Activated CD4-positive, CD25-positive, alpha-beta regulatory T cell (primary cell): ENCODE data around the gene TP53BP1.

ENCODE experiments used
- DNase-seq, 4 experiments: peaks; one replicate each; lab custom pipeline; 2025; lab: John Stamatoyannopoulos, UW

TP53BP1 gene

DNA sequence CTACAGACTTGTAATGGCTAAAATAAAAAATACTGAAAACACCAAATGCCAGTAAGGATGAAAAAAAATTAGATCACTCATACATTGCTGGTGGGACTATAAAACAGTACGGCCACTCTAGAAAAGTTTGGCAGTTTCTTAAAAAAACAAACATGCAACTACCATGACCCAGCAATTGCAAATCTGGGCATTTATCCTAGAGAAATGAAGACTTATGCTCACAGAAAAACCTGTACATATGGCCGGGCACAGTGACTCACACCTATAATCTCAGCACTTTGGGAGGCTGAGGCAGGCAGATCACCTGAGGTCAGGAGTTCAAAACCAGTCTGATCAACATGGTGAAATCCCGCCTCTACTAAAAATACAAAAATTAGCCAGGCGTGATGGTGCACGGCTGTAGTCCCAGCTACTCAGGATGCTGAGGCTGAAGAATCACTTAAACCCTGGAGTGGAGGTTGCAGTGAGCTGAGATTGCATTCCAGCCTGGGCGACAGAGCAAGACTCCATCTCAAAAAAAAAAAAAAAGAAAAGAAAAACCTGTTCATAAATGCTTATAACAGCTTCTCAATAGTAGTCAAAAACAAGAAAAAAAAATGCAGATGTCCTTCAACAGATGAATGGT lies 5.6 kb downstream of the TP53BP1 start:
- no peak for DNase-seq

- no peak for DNase-seq
Observed at GRCh38 chr15:43484455-43484854, 8.5 kb downstream of the TP53BP1 start.

DNA sequence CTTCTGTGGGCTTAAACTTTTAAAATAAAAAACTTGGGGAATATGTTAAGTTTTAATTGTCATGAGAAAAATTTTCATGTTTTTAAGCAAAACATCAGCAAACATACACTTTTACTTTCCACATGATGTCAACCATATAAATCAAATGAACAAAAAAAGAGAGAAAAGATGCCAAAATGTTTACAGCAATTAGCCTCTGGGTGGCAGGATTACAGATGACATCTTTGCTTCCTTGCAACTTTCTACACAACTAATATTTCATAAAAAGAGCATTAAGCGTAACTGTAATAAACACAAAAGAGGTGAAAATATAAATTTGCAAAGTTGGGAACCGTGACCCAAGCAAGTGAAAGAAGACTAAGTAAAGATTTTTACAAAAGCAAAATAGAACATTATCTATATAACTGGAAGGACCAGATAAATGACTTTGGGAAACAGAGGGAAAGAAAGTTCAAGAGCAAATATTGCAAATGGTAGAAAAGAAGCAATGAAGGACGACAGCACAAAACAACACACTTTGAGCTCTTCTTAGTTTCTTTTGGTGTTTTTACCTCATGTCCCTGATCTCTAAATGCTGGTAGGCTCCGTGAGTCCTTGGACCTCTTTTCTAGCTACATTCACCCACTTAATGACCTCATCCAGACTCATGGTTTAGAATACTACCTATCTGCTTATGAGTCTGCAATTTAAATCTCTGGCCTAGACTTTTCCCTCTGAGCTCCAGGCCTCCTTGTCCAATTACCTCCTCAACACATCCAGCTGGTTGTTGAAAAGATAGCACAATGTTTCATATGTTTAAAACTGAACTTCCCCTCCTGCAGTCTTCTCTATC lies 9.4 kb downstream of the TP53BP1 start:
- DNase-seq, result no peak

- DNase-seq, result no peak
Observed at GRCh38 chr15:43473885-43474284, 19.1 kb downstream of the TP53BP1 start.

DNA sequence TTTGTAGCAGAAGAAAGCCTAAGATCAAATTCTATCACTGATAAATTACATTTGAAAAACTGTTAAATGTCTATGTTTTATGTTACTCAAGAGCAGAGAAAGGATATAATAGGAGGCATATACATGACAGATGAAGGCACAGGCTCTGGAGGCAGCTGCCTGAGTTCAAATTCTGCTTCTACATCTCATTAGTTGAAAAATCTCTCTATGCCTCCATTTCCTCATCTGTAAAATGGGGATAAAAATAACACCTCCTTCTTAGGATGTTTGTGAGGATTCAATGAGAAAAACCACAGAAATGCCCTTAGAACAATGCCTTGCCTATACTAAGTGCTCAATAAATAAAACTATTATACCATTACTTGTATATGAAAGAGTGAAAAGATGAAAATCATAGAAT lies 21.0 kb downstream of the TP53BP1 start:
- DNase-seq, result no peak

GRCh38 chr15:43469867-43470266 lies 23.1 kb downstream of the TP53BP1 start:
- no peak for DNase-seq

DNA sequence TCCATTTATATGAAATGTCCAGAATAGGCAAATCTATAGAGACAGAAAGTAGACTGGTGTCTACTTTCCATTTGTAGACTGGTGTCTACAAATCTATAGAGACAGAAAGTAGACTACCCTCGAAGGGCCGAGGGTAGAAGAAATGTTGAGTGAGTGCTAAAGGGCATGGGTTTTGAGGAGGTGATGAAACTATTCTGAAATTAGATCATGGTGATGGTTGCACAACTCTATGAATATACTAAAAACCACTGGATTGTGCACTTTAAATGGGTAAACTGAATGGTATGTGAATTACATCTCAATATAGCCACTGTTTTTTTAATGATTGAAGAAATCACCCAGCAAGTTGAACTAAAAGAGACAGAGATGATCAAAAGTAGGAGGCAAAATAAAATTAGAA lies 27.9 kb downstream of the TP53BP1 start:
- no peak for DNase-seq

DNA sequence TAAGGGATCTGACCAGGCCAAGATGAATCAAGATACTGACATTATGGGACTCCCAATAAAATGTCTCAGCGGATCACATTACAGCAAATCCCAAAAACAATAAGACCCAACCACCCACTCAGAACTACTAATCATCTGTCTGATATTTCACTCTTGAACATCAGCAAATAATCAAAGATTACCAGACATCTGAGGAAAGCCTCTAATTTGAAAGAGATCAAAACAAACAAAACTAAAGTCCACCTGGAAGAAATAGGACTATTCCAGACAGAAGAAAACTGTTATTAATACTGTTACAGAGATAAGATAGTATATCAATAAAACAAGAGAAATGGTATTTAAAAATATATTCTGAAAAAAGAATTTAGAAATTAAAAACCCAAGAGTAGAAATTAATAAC lies 29.0 kb downstream of the TP53BP1 start:
- DNase-seq, result no peak

- no peak for DNase-seq
Observed at GRCh38 chr15:43463507-43463906, 29.4 kb downstream of the TP53BP1 start.

- DNase-seq, result no peak
Observed at GRCh38 chr15:43449981-43450380, 43.0 kb downstream of the TP53BP1 start.

- no peak for DNase-seq
Observed at GRCh38 chr15:43446344-43446743, 46.6 kb downstream of the TP53BP1 start.

- DNase-seq, result no peak
Observed at GRCh38 chr15:43441316-43441715, 51.6 kb downstream of the TP53BP1 start.

GRCh38 chr15:43440721-43441281 lies 52.2 kb downstream of the TP53BP1 start:
- no peak for DNase-seq

GRCh38 chr15:43439268-43439667 lies 53.7 kb downstream of the TP53BP1 start:
- no peak for DNase-seq

- no peak for DNase-seq
Observed at GRCh38 chr15:43436395-43436794, 56.6 kb downstream of the TP53BP1 start.

DNA sequence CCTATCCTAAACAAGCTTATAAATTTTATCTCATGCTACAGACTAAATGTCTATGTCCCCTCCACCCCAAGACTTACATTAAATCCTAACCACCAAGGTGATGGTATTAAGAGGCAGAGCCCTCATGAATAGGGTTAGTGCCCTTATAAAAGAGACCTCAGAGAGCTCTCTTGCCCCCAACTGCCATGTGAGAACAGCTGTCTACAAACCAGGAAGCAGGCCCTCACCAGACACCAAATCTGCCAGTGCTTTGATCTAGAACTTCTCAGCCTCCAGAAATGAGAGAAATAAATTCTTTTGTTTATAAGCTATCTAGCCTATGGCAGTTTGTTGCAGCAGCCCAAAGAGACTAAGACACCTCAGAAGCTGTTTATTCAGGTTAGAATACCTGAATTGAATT lies 58.5 kb downstream of the TP53BP1 start:
- no peak for DNase-seq

- no peak for DNase-seq
Observed at GRCh38 chr15:43433661-43434303, 59.2 kb downstream of the TP53BP1 start.

- DNase-seq, result no peak
Observed at GRCh38 chr15:43433165-43433564, 59.8 kb downstream of the TP53BP1 start.

DNA sequence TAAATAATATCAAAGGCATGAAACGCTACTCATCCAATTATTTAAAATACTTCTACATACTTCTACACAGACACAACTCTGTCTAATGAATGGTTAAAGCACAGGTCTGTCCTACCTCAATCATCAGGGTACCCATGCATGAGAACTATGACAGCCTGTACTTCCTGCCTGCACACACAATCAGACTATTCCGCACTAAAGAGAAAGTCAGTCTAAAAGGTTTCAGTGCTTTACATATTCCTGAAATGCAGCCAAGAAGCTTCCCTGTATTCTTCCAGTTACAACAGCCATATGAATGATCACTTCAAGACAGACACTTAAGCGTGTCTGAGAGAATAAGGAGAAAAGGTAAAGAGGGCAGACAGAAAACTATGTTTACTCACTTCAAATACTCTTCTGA lies 63.3 kb downstream of the TP53BP1 start:
- DNase-seq, result no peak

GRCh38 chr15:43423793-43424192 lies 69.2 kb downstream of the TP53BP1 start:
- DNase-seq, result no peak

DNA sequence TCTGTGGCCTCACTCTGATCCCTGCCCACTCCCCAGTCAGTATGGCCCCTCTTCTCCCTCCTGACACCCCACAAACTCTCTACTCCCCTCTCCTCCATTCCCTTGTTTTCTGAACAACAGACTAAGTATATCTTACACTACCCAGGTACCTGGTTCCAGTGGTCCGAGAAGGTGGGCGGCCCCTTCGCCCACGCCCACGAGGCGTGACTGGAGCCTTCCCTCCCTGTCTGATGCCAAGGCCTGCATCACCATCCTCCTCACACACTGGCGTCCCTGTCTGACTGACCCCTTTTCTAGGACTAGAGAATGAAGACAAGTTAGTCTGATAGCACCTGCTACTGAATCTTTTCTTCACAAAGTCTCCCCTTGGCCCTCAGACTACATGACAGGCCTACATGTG lies 72.1 kb downstream of the TP53BP1 start:
- DNase-seq, result no peak

DNA sequence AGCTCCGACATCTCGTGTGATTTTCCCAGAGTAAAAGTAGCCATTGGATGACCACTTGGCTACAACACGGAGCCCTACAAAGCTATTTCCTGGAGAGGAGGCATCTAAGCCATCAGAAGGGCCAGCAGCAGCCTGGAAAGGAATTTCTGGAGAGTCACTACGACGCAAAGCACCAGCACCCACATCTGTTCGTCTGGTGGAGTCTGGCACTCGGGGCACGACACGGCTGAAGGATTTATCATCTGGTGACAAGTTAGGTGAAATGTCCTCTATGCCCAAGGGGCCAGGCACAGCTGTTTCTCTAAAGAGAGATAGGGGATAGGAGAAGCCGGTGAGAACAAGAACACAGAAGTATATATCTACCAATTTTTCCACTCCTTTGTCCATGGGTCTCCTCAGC lies 72.5 kb downstream of the TP53BP1 start:
- no peak for DNase-seq

DNA sequence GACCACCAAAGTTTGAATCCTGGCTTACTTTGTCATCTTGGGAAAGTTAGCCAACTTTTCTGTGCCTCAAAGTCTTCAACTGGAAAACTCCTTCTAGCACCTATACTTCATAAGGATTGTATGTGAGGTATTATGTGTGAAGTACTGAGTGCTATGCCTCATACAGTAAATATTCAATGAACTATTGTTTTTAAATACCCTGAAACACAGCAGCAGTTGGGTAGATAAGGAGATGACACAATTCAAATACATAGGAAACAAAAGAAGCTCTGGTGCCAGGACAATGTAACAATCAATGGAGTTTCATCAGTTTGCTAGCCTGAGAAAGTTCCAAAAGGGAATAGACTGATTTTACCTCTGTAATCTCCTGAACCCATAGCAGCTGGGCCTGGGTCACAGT lies 78.8 kb downstream of the TP53BP1 start:
- DNase-seq, result no peak
